HG03103 (cell line): Measurements from ENCODE around the gene ZNF768.
"Not testable (repeated sequence)": the region's sequence is repeated elsewhere in the genome, so short reads cannot be mapped to it uniquely, and the experiment has no call there.

ENCODE experiments used
- ATAC-seq: cut with Tn5 transposase; IDR thresholded peaks from one replicate; pipeline ENCODE4 v1.9.1; 2021; ENCODE audit warnings: low read depth; ENCODE audit not compliant: unreplicated experiment

Gene ZNF768

GRCh38 chr16:30556125-30556473, 29.7 kb upstream of the ZNF768 start:
- ATAC-seq, result no peak

- ATAC-seq, result no peak
Measured at GRCh38 chr16:30555315-30556124, 29.2 kb upstream of the ZNF768 start.

DNA sequence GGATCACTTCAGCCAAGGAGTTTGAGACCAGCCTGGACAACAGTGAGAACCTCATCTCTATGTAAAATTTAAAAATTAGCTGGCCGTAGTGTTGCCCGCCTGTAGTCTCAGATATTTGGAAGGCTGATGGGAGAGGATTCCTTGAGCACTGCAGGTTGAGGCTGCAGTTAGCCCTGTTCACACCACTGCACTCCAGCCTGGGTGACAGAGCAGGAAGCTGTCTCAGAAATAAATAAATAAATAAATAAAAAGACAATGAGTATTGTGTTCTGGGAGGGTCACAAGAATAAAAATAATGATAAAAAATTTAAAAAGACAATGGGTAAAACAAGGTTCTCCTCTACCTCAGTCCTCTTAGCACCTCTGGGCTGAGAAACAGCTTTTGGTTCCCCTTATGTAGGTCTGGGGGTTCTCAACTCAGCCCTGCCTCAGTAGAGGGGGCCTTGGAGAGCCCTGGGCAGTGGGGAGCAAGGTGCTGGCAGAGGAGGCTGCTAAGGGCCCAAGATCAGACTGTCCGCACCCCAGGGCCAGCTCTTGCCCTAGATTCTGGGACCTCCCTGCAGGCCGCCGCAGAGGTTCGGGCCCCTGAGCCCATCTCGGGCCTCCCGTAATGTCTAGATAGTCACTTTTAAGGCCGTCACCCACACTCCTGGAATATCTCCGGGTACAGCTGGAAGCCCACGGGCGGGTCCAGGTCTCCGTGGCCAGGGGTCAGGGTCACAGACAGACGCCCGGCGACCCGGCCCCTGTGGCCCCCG, 28.4 kb upstream of the ZNF768 start:
- no peak for ATAC-seq

DNA sequence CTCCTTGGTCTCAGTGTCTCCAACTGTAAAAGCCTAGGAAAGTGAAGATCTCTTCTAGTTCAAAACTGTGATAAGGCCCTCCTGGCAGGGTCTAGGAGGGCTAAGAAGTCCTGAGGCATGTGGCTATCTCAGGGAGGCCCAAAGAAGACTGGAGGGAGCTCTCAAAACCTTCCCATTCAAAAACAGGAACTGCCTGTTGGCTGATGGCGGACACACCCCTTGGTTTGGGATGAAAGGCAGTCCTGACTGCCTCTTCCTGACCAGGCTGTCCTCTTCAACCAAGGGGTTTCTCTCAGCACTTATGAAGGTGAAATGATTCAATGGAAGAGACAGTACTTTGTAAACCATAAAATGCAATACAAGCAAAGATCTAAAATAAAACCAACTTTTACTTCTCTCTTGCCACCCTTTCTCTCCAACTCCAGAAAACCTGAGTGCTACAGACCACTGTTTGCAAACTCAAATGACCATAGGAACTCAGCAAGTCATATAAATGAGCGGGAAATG, 27.1 kb upstream of the ZNF768 start:
- no peak for ATAC-seq

GRCh38 chr16:30552956-30553355, 26.6 kb upstream of the ZNF768 start:
- ATAC-seq, result no peak

- no peak for ATAC-seq
Measured at GRCh38 chr16:30551781-30552180, 25.4 kb upstream of the ZNF768 start.

DNA sequence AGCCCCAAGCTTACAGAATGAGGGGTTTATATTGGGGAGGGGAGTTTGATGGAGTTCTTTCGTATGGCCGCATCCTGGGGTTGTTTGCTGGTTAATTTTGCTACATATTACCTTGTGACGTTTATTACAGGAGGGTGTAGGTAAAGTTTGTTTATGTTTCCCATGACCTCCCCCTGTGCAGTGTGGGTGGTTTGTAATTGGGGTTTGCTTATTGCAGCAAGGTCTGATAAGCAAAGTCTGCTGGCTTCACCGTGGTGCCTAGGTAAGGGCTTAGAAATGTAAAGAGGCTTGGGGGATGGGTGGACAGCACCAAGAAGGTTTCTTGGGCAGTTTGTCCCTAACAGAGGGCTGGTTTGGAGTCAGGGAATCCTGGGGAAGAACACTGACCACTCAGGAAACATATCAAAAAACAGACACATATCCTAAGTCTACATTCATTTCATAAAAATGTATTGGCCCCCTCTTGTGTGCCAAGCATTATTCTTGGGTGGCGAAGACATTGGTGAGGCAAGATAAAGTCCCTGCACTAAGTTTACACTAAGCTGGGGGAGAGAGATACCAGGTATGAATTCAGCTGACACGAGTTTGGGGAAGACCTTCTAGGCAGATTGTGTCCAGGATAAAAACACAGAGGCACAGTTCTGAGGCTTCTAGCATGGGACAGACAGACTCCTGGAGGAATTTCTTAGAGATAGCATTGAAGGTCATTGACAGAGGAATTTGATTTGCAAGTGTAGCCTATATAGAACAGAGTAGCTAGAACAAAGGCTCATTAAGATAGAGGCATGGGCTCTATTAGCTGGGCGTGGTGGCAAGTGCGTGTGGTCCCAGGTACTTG, 22.3 kb upstream of the ZNF768 start:
- ATAC-seq, result no peak

DNA sequence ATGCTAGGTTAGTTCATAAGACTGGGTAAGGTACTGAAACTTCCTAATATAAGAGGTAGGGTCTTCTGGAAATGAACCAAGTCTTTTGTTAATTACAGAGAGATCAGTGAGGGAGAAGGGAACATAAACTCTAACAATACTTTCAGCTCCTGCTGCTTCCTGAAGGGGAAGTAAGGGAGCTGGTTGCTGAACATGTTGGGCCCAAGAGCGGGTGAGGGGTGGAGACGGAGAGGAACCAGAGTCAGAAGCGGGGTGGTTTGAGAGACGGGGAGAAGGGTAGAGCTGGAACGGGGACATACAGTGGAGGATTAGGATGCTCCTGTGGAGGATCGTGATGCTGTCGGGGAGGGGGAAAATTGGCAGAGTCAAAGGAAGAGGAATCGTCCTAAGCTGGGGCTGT, 19.7 kb upstream of the ZNF768 start:
- no peak for ATAC-seq

DNA sequence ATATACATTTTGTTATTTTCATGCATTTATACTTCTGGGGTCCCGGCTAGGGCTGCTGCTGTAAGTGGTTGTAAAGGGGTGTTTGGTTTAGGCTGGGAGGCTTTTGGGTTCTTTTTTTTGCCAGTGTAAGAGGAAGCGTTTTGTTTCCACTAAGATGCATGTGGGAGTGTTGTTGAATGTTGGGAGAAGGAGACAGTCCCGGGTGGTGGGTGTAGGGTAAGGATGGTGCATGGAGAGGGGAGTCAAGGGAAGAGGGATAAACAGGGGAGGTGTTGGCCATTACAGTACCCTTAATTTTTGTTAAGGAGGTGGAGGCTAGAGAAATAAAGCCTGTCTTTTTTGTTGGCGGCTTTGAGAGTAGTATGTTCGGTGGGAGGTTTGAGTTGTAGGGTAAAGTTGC, 16.7 kb upstream of the ZNF768 start:
- ATAC-seq, result no peak

- ATAC-seq, result no peak
Measured at GRCh38 chr16:30541502-30542329, 15.3 kb upstream of the ZNF768 start.

DNA sequence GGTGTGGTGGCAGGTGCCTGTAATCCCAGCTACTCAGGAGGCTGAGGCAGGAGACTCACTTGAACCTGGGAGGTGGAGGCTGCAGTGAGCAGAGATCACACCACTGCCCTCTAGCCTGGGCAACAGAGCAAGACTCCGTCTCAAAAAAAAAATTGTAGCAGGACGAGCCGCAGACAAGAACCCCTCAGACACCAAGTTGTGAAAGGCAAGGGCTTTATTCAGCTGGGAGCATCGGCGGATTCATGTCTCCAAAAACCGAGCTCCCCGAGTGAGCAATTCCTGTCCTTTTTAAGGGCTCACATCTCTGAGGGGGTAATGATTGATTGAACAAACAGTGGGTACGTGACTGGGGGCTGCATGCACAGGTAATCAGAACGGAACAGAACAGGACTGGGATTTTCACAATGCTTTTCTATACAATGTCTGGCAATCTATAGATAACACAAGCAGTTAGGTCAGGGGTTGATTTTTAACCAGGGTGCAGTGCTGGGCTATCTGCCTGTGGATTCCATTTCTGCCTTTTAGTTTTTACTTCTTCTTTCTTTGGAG, 14.6 kb upstream of the ZNF768 start:
- not testable (repeated sequence) for ATAC-seq

- ATAC-seq, result not testable (repeated sequence)
Measured at GRCh38 chr16:30539986-30540526, 13.7 kb upstream of the ZNF768 start.

- ATAC-seq, result no peak
Measured at GRCh38 chr16:30539000-30539964, 12.9 kb upstream of the ZNF768 start.

DNA sequence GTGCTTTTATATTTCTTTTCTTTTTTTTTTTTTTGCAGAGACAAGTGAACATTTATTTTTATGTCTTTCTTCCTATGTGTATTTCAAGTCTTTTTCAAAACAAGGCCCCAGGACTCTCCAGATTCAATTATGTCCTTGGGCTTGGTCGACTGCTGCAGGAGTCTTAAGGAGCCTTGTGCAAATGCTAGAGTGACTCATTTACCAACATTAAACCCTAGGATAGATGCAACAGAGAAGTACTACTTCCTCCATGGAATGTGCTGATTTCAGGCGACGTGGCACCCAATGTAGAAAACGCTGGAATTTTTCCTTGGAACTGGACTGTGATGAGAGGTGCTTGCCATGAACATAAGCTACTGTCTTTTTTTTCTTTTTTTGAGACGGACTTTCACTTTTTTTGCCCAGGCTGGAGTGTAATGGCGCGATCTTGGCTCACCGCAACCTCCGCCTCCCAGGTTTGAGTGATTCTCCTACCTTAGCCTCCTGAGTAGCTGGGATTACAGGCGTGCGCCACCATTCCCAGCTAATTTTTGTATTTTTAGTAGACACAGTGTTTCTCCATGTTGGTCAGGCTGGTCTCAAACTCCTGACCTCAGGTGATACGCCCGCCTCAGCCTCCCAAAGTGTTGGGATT, 10.1 kb upstream of the ZNF768 start:
- ATAC-seq, result not testable (repeated sequence)

DNA sequence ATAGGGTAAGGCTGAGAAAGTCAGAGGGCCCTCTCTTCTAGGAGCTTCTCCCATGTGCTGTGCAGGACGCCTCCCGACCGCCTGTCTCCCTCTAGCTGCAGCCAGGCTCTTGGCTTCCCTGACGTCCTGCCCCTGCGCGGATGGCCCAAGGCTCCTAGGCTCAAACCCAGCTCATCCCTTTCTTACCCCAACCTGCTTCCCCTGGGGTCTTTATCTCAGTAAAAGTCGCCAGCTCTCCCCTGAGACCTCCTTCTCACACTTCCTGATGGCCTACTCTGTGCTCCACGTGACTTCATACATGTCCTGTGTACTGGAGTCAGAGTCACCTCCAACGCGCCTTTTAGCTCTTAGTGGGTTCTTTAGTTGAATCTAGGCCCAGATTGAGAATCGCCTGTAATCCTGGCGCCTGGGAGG, 9.4 kb upstream of the ZNF768 start:
- ATAC-seq, result no peak

- ATAC-seq, result no peak
Measured at GRCh38 chr16:30535106-30535776, 8.9 kb upstream of the ZNF768 start.

DNA sequence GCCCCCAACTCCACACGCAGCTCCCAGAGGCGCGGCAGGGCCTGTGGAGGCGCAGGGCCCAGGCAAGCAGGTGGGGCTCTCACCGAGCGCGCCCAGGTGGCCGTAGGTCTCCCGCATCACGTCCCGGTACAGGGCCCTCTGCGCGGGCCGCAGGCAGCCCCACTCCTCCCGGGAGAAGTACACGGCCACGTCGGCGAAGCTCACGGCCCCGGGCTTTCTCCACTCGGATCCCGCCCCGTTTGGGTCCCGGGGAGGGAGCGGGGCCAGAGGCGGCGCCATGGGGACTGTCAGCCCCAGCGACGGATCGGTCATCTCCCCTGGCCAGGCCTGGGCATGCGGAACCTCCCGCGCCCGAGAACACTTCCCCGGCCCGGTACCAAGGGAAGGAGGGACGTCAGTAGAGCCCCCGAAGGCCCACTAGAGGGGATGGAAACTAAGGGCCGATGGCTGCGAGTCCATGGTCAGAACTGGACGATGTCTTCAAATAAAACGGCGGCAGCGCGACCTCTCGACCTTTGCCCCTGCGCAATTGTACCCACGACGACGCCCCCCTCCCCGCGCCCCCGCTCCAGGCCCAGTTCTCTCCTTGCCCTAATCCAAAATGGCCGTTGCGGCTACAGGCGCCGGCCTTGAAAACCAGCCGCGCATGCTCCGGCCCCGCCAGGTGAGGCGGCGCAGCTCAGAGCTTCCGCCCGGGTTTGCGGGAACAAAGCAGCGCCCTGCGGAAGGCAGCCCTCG, 8.2 kb upstream of the ZNF768 start, which contains the start of gene ZNF747:
Gene ZNF747, minus strand, starts transcription at position 491 of the 738 bp plus-strand sequence. Its CDS starts 179 bp downstream, at position 312.
- no peak for ATAC-seq
